GM18867 (cell line): ENCODE data around the gene KIF1A.

Experiments
- ATAC-seq: cut with Tn5 transposase; IDR thresholded peaks from one replicate; pipeline ENCODE4 v1.9.1; 2021; ENCODE audit warnings: mild to moderate bottlenecking, moderate library complexity; ENCODE audit not compliant: unreplicated experiment

Gene KIF1A, protein sequence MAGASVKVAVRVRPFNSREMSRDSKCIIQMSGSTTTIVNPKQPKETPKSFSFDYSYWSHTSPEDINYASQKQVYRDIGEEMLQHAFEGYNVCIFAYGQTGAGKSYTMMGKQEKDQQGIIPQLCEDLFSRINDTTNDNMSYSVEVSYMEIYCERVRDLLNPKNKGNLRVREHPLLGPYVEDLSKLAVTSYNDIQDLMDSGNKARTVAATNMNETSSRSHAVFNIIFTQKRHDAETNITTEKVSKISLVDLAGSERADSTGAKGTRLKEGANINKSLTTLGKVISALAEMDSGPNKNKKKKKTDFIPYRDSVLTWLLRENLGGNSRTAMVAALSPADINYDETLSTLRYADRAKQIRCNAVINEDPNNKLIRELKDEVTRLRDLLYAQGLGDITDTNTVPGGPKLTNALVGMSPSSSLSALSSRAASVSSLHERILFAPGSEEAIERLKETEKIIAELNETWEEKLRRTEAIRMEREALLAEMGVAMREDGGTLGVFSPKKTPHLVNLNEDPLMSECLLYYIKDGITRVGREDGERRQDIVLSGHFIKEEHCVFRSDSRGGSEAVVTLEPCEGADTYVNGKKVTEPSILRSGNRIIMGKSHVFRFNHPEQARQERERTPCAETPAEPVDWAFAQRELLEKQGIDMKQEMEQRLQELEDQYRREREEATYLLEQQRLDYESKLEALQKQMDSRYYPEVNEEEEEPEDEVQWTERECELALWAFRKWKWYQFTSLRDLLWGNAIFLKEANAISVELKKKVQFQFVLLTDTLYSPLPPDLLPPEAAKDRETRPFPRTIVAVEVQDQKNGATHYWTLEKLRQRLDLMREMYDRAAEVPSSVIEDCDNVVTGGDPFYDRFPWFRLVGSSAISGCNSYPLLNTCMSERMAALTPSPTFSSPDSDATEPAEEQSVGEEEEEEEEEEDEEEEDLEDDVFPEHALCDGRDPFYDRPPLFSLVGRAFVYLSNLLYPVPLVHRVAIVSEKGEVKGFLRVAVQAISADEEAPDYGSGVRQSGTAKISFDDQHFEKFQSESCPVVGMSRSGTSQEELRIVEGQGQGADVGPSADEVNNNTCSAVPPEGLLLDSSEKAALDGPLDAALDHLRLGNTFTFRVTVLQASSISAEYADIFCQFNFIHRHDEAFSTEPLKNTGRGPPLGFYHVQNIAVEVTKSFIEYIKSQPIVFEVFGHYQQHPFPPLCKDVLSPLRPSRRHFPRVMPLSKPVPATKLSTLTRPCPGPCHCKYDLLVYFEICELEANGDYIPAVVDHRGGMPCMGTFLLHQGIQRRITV (N-terminal part only)

DNA sequence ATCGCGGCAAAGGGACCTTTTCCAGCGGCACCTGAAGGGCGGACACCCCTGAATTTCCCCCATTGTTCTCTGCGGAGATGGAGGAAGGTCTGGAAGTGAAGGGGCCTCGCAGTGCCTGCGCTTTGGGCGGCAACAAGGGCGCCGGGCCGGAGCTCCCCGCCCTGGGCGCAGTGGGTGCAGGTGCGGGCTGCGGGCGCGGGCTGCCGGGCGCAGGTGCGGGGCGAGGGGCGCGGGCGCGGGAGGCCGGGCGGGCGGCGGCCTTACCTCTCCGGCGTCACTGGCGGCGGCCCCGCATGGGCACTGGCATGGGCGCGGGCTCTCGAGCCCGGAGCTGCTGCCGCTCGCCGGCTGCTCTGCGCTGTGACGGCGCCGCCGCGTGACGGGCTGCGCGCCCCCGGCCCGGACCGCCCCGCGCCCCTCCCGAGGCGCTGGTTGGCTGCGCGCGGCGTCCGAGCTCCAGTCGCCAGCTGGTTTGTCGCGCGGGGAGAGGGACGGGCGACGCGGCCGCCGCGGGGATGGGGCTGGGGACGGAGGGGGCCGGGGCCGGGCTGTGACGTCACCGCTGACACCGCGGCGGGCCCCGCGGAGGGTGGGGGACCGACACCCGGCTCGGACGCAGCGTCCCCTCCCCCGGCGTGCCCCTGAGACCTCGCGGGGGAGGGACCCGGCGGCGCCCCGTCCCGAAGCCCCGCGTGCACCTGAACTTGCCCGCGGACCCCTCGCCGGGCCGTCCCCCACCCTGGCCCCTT is at the start of gene KIF1A:
KIF1A (minus strand) TSS at position 362 of the 749 bp plus-strand sequence. CDS start 22,467 bp downstream, outside the sequence.
- ATAC-seq = no peak

DNA sequence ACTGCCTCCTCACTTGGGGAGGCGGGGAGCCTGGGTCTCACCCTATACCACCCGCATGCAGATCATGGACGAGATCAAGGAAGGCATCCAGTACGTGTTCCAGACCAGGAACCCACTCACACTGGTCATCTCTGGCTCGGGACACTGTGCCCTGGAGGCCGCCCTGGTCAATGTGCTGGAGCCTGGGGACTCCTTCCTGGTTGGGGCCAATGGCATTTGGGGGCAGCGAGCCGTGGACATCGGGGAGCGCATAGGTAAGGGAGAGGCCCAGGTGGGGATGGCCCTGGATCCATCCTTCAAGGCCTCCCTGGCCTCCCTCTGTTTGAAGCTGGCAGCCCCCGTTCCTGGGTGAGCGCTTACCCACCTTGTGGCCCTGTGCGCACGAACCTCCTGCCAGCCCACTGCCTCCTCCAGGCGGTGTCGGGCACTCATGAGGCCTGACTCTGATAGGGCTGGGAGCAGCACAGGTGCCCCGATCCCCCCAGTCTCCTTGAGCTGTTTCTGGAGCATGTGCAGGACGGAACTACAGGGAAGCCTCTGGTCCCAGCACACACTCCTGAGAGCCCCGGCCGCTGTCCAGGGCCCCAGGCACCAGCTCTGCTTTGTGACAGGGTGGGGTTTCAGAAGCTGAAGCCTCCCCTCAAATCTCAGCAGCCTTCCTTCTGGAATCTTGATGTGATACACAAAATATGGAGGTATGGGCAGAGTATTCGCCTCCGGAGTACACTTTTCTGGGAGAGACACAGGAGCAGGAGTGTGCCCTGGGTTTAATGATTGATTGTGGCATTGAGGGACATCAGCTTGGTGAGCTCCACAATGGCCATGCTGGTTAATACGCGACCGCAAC is 49.3 kb upstream of the KIF1A start:
- no peak for ATAC-seq

DNA sequence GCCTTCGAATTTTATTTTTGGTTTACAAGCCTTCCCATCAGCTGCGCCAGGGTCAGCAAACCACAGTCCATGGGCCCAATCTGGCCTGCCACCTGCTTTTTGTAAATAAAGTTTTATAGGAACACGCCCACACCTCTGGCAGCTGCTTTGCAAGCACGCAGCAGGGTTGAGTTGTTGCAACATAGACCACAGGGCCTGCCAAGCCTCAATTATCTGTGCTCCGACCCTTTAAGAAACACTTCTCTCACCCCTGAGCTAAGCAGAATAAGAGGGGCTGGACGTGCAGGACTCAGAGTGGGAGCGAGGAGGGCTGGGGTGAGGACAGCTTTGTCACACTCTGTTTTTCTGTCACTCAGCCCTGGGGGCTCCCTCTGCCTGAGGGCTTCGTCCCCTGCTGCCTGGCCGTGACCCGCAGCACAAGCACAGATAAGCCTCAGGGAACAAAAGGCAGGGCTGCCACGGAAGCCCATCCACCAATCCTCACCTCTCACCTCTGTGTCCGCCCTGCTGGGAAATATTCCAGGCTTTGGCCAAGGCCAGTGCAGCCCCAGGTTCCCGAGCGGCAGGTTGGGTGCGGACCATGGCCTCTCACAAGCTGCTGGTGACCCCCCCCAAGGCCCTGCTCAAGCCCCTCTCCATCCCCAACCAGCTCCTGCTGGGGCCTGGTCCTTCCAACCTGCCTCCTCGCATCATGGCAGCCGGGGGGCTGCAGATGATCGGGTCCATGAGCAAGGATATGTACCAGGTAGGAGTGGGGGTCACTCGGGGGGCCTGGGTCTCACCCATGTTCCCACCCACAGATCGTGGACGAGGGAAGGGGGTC is 48.5 kb upstream of the KIF1A start, which contains the start of gene AGXT:
AGXT (plus strand) TSS at position 539 of the 823 bp plus-strand sequence; CDS start at position 581, 42 bp downstream.
- ATAC-seq = no peak

- ATAC-seq = no peak
Observed at GRCh38 chr2:240865391-240865790, 45.4 kb upstream of the KIF1A start.

- no peak for ATAC-seq
Observed at GRCh38 chr2:240864475-240864874, 44.5 kb upstream of the KIF1A start.

- no peak for ATAC-seq
Observed at GRCh38 chr2:240861547-240861946, 41.5 kb upstream of the KIF1A start.

DNA sequence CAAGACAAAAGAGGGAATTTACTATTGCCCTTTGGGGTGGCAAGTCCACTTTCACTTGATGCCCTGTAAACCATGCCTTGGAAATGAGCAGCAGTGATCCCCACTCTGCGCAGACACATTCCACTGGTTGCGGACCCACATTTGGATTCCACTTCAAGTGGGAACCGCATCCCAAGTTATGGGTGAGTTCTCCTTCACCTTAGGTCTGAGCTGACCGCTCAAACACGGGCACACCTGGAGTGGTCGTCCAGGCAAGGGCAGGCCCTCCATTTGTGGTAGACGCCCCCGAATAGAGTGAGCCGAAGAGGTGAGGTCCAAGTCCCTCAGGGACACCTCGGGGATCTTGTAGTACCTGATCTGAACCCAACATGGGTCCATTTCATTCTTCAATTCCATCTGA is 38.9 kb upstream of the KIF1A start:
- ATAC-seq = no peak

GRCh38 chr2:240858321-240858720 is 38.3 kb upstream of the KIF1A start:
- ATAC-seq = no peak

DNA sequence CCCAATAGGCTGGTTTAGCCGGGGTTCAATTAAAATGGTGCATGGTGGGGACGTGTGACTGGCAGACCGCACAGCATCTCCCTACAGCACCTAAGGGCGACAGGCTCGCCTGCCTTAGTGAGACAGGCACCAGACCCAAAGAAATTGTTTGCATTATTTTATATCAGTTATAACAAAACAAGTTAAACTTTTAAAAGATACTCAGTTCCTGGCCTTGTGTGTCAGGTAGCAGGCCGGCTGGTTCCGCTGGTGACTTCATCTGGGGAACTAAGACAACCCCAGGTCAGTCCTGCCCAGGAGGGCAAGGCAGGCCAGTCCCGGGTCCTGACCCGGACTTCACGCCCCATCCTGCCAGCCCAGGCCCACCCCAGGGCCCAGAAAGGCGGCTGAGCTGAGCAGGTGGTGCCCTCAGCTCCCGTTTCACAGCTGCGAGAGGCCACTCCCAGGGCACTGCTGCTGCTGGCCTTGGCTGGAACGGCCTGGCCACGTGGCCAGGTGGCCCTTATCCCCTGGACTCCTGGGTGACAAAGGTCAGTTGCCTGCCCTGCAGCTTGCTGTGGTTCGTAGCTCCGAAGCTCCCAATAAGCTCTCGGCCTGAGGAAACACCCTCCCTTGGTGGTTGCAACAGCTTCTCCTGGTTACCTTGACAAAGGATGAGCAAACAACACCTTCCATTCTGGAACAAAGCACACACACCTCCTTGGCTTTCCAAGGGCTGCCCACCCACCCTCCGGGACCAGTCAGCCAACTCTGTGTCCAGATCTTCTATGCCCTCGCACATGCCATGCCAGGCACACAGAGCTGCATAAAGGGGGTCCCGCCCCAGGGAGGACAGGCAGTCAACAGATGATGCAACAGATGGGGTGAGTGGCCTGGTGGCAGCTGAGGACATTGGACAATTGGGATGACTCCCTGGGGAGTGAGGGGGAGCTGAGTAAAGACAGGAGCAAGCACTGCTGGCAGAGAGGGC is 37.3 kb upstream of the KIF1A start:
- ATAC-seq = no peak

DNA sequence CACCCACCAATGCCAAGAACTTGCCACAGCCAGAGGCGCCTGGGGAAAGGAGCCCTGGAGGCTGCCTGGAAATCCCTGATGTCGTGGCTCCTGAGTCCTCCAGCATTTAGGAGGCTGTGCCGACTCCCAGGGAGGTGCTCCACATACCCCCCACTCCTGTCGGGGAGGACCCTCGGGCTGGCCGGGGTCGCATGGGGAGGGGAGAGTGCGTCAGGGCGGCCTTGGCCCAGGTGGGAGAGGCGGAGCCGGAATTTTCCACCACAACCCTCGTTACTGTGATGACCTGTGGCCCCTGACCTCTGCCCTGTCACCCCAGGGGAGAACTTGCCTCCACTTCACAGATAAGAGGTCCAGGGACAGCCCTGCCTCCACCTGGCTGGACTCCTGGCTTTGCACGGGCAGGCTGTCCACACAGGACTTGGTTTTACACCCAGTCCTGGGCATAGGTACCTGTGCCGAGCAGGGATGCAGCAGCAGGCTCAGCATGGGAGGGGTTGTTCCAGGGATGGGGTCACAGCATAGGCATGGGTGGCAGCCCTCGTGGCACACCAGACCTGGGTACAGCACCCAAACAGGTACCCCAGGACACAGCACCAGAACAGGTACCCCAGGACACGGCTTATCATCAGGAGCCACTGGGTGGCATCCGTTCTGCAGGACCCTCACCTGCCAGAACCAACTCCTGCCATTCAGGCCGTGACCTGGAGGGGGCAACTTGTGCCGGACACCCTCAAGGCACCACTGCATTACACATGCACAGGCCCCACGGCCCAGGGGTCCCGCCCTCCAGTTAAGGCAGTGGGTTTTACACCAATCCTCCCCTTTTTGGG is 36.3 kb upstream of the KIF1A start:
- no peak for ATAC-seq

DNA sequence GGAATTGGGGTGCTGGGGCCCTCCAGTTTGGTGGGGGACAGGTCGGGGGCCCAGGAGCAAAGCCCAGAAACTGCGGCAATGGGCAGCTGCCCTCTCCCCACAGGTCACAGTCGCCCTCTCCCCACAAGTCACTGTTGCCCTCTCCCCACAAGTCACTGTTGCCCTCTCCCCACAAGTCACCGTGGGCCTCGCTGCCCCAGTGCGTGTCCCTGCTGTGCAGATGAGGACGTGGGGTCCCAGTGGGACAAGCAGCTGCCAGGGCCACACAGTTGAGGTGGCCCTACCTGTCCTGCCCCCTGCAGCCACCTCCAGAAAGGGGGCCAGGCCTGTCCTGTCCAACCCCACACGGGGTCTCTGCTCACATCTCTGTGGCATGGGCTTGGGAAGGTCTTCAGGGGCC is 35.7 kb upstream of the KIF1A start:
- no peak for ATAC-seq

- ATAC-seq = no peak
Observed at GRCh38 chr2:240852671-240853314, 32.8 kb upstream of the KIF1A start.

GRCh38 chr2:240851078-240851991 is 31.3 kb upstream of the KIF1A start:
- ATAC-seq = peak; percentile 66

DNA sequence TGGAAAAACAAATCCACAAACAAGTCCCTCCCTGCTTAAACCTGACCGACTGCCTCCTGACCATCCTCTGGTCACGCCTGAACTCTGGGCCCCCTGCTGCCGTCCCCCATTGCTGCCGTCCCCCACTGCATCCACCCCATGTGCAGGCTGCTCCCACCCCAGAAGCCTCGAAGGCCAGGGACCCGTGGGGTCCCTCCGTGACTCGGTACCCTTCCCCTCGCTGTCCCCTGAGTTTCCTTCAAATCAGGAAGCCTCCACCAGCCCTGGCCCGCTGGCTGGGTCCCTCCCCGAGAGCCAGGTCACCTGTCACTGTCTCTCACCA is 30.7 kb upstream of the KIF1A start:
- ATAC-seq = no peak

- no peak for ATAC-seq
Observed at GRCh38 chr2:240850026-240850425, 30.0 kb upstream of the KIF1A start.
